Hematopoietic multipotent progenitor cell treated with erythropoietin and hydrocortisone succinate and interleukin-3 and kit ligand, for 6 days (in vitro differentiated cells): ENCODE measurements around the gene CLDN6.

Experiments used
- DNase-seq: peaks from one replicate; pipeline ENCODE4 v3.0.0-alpha.2; 2015

CLDN6 gene

DNA sequence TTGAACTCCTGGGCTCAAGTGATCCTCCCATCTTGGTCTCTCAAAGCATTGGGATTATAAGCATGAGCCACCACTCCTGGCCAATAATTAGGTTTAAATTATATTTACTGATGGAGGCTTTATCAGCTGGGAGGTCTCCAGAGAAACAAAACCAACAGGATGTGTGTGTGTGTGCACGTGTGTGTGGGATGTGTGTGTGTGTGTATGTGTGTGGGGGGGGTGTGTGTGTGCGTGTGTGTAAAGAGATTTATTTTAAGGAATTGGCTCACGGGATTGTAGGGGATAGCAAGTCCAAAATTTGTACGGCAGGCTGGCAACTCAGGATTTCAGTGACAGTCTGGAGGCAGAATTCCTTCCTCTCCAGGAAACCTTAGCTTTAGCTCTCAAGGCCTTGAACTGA is 33.0 kb upstream of the CLDN6 start:
- DNase-seq: no peak

DNA sequence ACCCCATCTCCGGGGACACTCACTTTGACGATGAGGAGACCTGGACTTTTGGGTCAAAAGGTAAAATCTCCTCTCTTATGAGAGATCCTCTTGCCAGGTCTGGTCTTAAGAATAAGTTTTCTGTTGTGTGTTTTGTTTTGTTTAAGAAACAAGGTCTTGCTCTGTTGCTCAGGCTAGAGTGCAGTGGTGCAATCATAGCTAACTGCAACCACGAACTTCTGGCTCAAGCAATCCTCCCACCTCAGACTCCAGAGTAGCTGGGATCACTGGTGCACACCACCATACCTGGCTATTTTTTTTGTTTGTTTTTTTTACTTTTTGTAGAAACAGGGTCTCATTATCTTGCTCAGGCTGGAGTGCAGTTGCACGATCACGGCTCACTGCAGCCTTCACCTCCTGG is 32.5 kb upstream of the CLDN6 start:
- DNase-seq: no peak

DNA sequence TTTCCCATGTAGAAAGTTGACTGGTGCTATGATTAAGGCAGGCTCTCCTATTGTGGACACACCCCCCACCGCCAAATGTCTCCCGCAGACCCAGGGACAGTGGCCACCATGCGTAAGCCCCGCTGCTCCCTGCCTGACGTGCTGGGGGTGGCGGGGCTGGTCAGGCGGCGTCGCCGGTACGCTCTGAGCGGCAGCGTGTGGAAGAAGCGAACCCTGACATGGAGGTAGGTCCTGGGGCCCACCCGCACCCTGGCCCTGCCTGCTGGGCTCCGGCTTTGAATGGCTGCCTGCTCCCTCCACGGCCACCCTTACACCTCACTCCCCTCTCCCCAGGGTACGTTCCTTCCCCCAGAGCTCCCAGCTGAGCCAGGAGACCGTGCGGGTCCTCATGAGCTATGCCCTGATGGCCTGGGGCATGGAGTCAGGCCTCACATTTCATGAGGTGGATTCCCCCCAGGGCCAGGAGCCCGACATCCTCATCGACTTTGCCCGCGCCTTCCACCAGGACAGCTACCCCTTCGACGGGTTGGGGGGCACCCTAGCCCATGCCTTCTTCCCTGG is 32.0 kb upstream of the CLDN6 start:
- DNase-seq: no peak

DNA sequence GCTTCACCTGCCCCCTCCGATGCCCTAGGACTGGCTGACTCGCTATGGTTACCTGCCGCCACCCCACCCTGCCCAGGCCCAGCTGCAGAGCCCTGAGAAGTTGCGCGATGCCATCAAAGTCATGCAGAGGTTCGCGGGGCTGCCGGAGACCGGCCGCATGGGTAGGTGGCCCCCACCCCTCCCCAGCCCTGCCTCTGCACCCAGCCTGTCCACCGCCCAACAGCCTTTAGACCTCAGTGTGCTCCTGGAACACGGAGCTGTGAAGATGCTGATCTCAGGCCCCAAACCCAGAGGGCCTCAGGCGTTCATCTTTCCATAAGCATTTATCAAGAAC is 29.4 kb upstream of the CLDN6 start:
- DNase-seq: no peak

DNA sequence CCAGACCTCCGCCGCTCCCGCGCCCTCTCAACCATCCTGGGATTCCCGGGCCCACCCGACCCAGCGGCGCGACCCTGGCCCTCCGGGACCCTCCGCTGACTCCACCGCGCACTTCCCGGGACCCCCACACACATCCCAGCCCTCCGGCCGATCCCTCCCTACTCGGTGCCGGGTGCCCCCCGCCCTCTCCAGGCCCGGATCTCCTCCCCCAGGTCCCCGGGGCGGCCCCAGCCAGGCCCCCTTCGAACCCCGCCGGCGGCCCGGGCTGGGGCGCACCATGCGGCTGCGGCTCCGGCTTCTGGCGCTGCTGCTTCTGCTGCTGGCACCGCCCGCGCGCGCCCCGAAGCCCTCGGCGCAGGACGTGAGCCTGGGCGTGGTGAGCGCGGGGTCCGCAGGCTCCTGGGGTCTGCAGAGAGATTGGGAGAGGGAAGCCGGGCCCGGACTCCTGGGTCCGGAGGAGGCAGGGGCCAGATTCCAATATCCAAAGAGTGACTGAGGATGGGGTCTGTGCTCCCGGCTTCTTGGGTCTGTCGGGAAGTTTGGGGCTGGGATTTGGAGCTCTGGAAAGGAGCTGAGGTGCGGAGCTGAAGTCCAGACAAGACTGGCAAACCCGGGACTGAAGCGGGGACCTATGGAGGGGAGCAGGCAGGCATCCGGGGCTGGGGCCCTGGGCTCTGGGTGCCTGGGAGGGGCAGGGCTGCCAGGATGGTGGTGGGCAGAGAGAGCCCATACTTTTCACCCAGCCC is 28.8 kb upstream of the CLDN6 start:
- DNase-seq: no peak

DNA sequence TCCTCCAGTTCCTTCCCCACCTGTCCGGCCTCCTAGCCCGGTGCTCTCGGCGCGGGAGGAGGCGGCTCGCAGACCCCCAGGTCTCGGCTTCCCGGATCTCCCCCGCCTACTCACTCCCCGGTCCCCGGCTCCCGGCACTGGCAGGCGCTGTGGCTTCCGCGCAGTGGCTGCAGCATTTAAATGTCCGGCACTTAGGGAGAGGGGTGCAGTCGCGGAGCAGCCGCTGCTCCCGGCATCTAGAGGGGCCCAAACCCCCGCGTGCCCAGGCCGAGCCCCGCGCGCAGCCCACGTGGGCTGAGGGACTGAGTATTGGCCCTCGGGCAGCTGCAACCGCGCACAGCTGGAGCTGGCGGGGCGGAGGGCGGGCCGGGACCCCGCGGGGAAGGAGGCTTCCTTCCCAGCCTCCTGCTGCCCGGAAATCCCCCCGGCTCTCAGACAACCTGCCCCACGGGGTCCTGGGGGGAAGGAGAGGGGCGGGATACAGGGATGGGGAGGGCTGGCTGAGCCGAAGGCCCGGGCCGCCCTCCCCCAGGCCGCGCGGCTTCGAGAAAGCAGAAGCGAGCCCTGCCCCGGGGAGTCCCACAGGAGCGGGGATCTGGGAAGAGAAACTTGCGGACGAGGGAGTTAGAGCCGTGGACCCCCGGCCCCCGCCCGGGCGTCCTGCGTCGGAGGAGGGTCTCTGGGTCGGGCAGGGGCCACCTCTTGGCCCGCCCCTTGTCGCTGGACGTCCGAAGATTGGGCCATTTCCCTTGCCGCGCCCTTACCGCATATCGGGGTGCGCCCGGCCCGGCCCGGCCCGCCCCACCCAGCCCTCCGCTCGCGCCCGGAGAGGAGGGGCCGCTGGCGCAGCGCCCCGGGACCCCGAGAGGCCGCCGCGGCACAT is 28.0 kb upstream of the CLDN6 start, which contains the start of gene MMP25:
Gene MMP25 (plus strand): TSS at position 804 of the 883 bp plus-strand sequence. CDS start 357 bp downstream, outside the sequence.
- DNase-seq: no peak

DNA sequence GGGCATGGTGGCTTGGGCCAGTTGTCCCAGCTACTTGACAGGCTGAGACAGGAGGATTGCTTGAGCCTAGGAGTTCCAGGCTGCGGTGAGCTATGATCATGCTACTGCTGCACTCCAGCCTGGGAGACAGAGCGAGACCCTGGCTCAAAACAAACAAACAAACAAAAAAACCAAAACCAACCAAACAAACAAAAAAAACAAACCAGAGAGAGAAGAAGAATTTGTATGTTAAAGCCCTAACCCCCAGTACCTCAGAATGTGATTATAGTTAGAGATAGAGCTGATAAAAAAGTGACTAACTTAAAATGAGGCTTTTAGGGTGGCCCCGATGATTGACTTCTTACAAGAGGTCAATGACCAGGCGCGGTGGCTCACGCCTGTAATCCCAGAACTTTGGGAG is 26.7 kb upstream of the CLDN6 start:
- DNase-seq: no peak

DNA sequence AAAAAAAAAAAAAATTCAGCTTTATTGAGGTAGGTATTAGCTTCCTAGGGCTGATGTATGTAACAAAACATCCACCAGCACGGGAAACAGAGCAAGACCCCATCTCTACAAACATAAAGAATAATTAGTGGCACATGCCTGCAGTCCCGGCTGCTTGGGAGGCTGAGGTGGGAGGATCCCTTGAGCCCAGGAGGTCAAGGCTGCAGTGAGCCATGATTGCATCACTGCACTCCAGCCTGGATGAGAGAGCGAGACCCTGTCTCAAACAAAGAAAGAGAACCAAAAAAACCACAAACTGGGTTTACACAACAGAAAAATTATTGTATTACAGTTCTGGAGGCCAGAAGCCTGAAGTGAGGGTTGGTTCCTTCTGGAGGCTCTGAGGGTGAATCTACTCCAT is 24.4 kb upstream of the CLDN6 start:
- DNase-seq: no peak

DNA sequence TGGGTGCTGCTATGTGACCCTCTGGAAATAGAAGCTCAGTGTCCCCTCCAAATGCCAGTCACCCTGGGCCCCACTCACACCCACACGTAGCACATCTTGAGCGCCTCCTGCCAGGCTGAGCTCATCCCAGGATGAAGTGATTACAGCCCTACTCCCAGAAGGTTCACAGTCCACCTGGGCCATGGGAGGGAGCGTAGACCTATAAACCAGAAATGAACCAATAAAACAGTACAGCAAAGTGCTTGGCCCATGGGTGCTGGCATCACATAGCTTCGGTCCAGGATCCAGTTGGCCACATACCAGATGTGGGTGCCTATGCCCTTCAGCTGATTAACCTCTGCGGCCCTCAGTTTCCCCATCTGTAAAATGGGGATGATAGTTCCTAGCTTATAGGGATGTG is 20.9 kb upstream of the CLDN6 start:
- no peak for DNase-seq

DNA sequence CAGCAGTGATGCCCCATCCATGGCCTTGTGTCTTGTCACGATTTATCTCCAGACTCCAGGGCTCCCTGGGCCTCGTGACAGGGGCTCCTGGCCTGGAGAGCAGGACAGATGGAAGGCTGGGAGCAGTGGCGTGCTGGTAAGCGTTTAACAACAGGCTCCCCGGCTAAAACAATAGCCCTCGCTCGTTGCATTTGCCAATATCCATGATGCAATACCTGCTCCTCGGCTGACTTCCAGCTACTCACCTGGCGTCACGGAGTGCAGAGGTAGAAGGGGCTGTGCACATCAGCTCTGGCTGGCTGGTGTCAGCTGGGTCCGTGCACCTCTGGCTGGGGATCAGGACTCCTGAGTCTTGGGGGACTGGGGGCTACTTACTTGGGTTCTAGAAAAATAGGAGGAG is 20.3 kb upstream of the CLDN6 start:
- DNase-seq: no peak

DNA sequence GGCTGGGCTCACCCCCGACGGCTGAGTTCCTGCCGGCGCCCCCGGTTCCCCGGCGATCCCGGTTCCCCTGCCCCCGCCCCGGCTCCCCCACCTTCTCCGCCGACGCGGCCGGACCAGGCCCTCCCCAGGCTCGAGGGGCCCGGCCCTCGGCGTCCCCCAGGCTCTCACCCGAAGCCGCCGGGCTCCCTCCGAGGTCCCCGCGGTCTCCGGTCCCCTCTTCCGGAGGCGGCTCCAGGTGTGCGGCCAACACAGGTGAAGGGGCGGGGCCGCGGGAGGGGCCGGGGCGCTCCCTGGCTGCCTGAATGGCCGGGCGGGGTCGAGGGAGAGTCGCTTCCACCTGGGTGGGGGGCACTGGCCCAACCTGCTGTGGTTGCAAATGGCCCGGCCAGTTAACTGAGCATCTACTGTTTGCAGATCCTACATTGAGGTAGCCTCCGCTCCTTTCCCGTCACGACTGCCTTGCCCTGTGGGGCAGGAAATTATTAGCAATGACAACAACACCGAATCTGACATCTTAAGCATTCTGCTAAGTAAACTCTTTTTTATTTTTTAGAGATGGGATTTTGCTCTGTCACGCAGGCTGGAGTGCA is 18.8 kb upstream of the CLDN6 start, which contains the start of gene BICDL2:
Gene BICDL2 (minus strand): TSS at position 219 of the 590 bp plus-strand sequence. CDS start 1,448 bp downstream, outside the sequence.
- DNase-seq: no peak

DNA sequence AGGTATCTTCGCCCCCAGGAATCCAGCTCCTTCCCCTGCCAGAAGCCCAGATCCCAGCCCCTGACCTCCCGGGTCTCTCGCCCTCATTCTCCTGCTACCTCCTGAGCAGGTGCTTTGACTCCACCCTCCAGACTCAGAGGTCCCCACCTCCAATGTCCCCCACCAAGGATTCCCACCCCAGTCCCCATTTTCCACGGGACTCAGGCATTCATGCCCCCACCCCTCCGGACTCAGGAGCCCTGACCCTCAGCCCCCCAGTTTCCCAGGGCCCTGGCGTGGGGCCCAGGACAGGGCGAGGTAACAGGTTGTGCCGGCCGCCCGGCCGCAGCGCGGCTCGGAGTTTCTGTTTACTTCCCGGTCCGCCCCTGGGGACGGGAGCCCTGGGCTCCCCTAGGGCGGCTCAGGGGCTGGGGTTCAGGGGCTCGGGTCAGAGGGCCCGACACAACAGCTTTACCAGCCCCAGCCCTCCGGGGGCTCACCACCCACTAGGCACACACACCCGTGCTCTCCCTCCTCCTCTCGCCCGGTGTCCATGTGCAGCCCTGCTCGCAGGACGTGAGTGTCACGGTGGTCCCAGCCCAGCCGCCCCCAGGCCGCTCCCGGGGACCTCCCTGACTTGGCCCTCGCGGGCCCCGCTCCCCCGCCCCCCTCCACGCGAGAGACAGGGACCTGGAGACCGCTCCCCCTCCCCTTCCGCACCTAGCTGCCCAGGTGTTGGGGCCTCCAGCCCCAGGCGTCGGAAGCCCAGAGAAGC is 18.2 kb upstream of the CLDN6 start:
- no peak for DNase-seq

DNA sequence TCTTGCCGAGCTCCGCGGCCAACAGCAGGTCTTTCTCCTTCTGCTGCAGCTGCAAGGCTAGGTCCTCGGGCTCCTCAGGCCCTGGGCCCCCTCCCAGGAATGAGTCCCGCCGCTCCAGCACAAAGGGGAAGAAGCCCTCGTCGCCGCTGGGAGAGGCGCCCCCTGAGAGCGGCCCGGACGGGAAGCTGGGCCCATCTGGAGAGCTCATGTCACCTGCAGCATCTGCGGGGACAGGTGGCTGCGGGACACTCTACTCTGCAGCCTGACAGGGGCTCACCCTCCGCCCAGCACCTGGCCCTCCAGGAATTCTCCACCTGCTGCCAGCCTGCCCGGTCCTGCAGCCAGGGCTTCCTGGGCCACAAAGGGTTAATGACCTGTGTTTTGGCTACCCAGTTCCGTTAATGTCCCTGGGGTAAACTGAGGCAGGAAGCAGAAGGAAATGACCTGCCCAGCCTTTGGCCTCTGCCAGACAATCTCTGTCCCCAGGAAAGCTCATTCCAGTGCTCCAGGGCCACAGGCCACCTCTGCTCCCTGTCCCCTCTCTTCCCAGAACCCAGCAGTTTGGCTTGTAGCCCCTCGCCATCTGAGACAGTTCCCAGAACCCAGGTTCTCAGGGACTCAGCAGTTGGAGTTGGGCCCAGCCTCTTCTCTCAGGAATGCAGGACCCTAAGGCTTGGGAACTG is 17.4 kb upstream of the CLDN6 start:
- DNase-seq: no peak

DNA sequence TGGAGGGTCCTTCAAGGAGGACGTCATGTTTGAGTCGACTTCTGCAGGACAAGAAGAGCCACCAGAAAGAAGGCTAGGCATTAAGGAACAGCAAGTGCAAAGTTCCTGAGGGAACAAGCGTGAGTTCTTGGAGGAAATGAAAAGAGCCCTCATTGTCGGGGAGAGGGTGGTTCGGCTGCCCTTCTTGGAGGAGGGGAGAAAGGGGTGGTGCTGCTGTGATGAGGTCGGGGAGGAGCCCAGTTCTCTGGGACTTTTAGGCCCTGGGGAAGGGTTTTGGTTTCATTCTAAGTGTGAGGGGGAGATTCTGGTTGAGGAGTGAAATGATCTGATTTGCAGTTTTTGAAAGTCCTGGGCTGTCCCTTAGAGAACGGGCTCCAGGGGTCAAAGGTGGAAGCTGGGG is 14.6 kb upstream of the CLDN6 start:
- DNase-seq: no peak

DNA sequence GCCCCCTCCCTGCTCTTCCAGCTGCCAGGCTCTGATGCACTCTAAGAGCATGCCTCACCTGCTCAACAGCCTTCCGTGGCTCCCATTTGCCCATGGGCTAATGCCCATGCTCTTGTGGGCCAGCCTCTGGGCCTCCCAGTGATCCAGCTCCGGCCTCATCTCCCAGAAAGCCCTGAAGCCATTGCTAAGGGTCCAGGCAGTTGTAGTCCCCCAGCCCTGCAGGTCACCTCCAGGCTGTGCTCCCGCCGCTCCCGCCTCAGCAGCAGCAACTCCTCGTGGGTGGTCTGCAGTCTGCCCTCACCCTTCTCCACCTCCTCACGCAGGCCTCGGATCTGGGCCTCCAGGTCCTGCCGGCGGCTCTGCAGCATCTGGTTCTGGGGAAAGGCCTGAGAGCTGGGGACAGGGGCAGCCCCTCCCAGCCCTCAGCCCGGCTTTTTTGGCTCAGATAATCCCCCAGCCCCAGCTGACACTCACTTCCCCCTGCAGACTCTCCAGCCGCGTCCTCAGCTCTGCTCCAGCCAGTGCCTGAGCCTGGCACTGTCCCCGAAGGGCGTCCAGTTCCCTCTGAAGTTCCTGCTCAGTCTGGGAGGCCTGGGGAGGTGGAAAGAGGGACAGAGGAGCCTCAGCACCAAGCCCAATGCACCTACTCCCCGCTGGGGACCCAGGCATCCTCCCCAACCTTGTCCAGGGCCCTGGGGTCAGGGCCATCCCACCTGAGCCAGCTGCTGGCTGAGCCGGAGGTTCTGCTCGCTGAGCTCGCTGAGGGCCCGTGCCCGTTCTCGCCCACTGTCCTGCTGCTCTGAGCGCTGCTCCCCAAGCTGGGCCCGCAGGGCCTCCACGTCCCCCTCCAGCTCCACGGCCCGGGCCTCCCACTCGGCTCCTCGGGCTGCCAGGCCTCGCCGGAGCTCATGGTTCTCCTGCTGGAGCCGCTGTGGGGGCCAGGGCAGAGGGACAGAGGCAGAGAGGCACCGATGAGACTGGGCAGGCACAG is 12.5 kb upstream of the CLDN6 start:
- no peak for DNase-seq

DNA sequence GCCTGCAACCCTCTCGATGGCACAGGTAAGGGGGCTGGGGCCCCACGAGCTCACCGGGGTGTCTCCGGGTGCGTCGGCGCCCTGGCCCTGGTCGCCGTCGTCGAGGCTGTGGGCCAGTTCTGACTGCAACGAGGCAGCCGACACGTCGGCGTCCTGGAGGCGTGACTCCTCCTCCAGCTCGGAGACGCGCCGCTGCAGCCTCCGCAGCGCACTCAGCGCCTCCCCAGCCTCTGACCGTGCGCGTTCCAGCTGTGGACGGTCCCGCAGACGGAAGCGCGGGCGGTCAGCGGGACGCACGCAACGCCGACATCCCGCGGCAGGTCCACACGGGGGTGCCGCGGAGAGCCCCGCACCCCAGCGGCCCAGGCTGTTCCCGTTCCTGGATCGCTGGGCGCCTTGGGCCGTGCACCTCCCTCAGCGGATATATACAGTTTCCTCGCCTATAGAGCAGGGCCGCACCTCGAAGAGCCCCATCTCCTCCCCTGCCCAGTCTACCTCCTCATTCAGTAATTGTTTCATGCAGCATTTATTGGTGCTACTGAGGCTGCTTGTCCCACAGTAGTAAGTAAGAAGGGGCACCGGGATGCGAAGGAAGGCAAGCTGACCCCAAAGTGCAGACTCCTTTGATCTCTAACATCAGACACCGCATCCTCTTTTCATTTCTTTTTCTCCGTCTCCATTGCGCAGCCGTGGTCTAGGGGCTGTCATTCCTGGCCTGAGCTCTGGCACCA is 11.7 kb upstream of the CLDN6 start:
- DNase-seq: peak; percentile 52

DNA sequence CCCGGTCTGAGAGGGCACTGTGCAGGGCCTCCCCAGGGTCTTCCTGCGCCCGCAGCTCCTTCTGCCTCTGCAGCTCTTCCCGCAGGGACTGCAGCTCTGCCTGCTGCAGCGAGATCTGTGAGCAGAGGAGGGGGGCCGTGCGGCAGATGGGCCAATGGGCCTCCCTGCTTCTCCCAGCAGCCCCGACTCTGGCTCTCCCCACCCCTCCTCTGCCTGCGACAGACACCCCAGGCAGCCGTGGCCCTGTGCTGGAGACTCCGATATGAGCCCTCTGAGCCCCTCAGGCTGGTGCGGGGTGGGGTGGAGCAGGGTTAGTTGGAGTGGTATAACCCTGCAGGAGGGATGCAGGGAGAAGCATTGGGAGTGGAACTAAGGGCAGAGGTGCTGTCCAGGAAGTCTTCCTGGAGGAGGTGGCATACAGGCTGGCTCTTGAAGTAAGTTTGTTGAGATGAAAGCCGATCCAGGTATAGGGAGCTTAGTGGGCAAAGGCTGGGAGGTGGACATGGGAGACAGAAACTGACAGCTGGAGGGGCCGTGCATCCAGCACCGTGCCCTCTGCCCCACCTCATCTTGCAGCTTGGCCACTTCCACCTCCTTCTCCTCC is 10.8 kb upstream of the CLDN6 start:
- no peak for DNase-seq

DNA sequence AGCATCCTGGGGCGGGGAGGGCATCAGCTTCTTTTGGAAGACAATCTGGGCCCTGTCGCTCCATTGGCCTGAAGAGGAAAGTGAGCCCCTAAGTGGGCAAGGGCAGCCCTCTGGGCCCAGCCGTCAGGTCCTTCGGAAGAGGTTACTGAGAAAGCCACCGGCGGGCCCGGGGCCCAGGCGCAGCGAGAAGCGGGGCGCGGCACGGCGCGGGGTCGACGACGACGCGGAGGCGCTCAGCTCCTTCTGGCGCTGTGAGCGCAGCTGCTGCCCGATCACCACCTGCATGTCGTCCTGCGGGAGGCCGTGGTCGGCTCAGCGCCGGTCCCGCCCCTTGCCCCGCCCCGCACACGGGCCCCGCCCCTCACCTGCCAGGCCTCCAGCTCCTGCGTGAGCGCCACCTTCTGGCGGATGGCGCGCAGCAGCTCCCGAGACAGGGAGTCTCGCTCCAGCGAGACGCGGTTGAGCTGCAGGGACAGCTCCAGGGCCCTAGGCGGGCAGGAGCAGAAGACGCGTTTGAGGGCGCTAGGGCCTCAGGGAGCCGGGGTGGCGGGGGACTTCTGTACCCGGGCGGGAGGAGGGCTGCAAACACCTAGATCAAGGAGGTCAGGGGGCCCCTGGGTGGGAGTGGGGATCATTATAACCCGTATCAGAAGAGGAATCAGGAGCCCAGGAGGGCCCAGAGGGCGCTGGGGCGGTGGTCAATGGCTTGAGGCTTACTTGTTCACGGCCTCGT is 10.2 kb upstream of the CLDN6 start:
- peak; percentile 90 for DNase-seq

DNA sequence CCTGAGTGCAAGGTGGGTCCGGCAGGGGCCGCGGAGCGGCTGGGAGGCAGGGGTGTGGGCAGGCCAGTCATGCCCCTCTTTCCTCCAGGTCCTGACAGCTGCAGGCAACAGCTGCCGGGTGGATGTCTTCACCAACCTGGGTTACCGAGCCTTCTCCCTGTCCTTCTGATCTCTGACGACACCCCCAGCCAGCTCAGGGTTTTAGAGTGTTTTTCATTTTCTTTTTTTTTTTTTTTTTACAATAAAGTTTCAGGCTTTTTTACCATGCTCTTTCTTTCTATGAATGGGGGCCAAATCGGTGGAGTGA is 9.5 kb upstream of the CLDN6 start:
- DNase-seq: no peak
